ENCODE measurements around the gene ANKS1A. TPM values are rescaled to one million over a fixed set of nuclear protein-coding genes. Genes with fewer than 3 reads are reported as not detected.

ANKS1A gene
- total RNA-seq, 1 experiment from 2014 or later = 26.5 TPM

- Histone ChIP-seq H2BK5ac (ENCODE audit: insufficient read length, low read length) (no peak overlapping the region), H3K27me3 (ENCODE audit: insufficient read depth, low read length) (no peaks in the 10 kb centered on the region), H3K18ac (ENCODE audit: insufficient read length, low read depth, low read length) (no peak overlapping the region), H3K4me2 (ENCODE audit: insufficient read depth, insufficient read length, low read length) (peak overlapping the region; percentile 22), H2AFZ (ENCODE audit: low read length) (no peak overlapping the region), H3K14ac (ENCODE audit: insufficient read depth, low read length) (no peak overlapping the region), H3K79me1 (ENCODE audit: insufficient read depth, low read depth, low read length, poor library complexity, severe bottlenecking) (no peaks in the 10 kb centered on the region), H3K79me2 (ENCODE audit: insufficient read depth, low read length) (no peaks in the 10 kb centered on the region), H3T11ph (ENCODE audit: low read length) (no peak overlapping the region), H4K91ac (ENCODE audit: insufficient read length, low read depth, low read length) (no peak overlapping the region), H3K4me1 (ENCODE audit: insufficient read depth, low read length) (peaks cover 26% of the 10 kb centered on the region), H2BK12ac (ENCODE audit: insufficient read length, low read depth, low read length) (no peak overlapping the region), H2BK20ac (ENCODE audit: low read depth, low read length, poor library complexity, severe bottlenecking) (no peak overlapping the region), H3K4ac (ENCODE audit: low read depth, low read length) (no peak overlapping the region), H3K27ac (ENCODE audit: insufficient read length, low read depth, low read length) (peak overlapping the region; percentile 70), H3K9me3 (ENCODE audit: control insufficient read depth, low read depth, low read length) (no peaks in the 10 kb centered on the region), H3K9ac (ENCODE audit: extremely low read depth, insufficient read length, low read length) (no peak overlapping the region), H2AK5ac (ENCODE audit: insufficient read length, low read length) (no peak overlapping the region), H4K20me1 (ENCODE audit: control insufficient read depth, insufficient read depth, insufficient read length) (no peaks in the 10 kb centered on the region), H4K8ac (replicated peaks; ENCODE audit: insufficient read length, low read depth, low read length) (no peak overlapping the region), H2BK120ac (ENCODE audit: low read depth, low read length, poor library complexity, severe bottlenecking) (no peak overlapping the region), H4K5ac (ENCODE audit: insufficient read length, low read depth, low read length) (no peak overlapping the region), H2BK15ac (ENCODE audit: low read depth, low read length) (no peak overlapping the region), H3K56ac (ENCODE audit: insufficient read length, low read depth, low read length) (no peak overlapping the region), H3K23me2 (ENCODE audit: insufficient read length, low read depth, low read length, poor library complexity, severe bottlenecking) (no peaks in the 10 kb centered on the region), H3K23ac (ENCODE audit: insufficient read length, low read depth, low read length) (no peak overlapping the region)
- no peak for TF ChIP-seq CTCF (conservative IDR thresholded peaks at IDR 0.05)
- WGBS (ENCODE audit: extremely low coverage, insufficient read length, low lambda C conversion rate) = no CpG with 5 or more reads among the region's 7 CpGs
- Mint-ChIP-seq H3K9me3 (no peaks in the 10 kb centered on the region), H3K4me3 (peak overlapping the region in 1 of 2 experiments; percentile 45; a peak in 2 of 5 replicates), H3K4me1 (peaks cover 58 to 61% of the 10 kb centered on the region in 2 experiments), H3K27ac (peak overlapping the region; percentile 90 to 97 (median 96)), H3K27me3 (ENCODE audit: low read depth) (no peaks in the 10 kb centered on the region), H3K36me3 (ENCODE audit: insufficient read depth in 1 of 3, low read depth in 3 of 3) (peaks cover 4 to 11% (median 9%) of the 10 kb centered on the region in 3 experiments; a peak in 5 of 7 replicates)
- DNase-seq = no peak
Observed at GRCh38 chr6:35036059-35036827, 147.2 kb downstream of the ANKS1A start.

Data from H9 (cell line).